HG03558 (cell line): ENCODE data around the gene COX4I1.

Experiments
- ATAC-seq: cut with Tn5 transposase; IDR thresholded peaks from one replicate; pipeline ENCODE4 v1.9.1; 2021; ENCODE audit warnings: moderate number of reproducible peaks; ENCODE audit not compliant: unreplicated experiment; ENCODE audit errors: extremely low read depth

Gene COX4I1

DNA sequence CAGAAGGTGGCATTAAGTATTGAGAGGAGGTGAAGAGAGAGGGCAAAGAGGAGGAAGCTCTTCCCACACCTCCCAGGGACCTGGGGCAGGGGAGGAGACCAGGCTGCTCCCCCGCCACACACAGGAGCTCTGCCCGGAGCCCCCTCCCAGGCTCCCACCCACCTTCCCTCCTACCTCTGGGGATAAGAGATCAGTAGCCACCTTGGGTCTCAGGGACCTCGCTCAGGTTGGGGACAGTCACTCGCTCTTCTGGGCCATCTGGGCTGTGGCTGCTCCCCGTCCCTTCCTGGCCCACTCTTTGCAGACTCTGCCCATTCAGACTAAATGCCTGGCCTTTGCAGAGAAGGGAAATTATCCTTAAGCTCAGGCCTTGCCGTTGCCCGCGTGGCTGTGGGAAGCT, 33.7 kb upstream of the COX4I1 start:
- no peak for ATAC-seq

DNA sequence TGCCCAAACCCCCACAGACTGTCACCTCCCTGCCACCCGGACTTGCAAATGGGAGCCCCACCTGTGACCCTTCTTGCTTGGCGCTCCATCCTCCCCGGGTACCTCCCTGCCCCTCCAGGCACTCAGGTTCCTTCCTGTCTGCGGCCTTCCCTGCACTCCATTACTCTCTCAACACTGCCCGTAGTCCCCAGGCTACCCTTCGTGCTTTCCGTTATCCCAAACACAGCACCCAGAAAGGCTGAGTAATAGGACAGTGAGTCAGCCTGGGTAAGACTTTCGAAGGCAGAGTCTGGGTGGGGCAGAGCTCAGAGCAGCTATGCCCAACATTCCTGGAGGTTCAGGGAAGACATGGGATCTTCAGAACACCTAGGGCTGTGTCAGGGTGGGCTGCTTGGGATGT, 32.0 kb upstream of the COX4I1 start:
- no peak for ATAC-seq

DNA sequence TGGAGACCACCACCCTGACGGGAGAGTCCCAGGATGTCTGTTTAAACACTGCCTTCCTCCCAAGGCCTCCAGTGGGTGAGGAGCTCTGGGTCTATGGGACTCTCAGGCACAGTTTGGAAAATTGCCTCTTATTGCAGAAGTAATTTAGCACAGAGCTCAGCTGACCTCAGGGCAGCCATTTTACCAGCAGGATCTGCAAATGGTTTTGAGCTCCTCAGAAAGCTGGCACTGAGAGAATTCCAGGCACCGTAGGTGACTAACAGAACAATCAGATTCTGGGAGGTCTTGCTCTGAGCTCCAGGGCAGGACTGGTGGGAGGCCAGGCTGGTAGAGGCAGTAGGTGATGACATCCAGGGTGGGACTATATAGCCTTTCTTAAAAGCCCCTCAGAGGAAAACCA, 31.3 kb upstream of the COX4I1 start:
- ATAC-seq, result no peak

DNA sequence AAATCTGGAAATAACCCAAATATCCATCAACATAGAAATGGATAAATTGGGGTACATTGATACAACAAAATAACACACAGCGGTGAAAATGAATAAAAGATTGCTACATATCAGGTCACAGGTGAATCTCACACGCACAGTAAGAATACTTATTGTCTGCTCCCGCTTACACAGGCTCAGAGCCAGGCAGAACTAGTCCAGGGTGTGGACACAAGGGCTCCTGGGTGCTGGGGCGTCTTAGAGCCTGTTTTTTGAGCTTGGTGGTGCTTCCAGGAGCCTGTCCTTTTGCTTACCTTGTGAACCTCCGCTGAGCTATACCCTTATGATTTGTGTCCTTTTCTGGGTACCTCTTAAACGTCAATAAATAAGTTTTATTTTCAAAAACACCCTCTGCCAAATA, 28.8 kb upstream of the COX4I1 start:
- ATAC-seq, result no peak

DNA sequence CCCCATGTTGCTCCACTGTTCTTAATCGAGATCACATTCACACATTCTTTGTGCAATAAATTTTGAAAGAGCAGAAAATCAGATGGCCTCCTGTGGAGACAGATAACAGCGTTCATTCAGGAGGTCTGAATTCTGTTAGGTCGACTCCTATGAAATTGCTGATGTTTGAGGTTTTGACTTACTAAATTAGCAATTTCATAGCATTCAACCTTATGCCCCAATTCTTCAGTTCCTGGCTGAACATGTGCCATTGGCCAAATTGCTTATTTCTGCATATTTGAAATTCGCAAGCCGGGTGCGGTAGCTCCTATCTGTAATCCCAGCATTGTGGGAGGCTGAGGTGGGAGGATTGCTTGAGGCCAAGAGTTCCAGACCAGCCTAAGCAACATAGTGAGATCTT, 26.5 kb upstream of the COX4I1 start:
- no peak for ATAC-seq

DNA sequence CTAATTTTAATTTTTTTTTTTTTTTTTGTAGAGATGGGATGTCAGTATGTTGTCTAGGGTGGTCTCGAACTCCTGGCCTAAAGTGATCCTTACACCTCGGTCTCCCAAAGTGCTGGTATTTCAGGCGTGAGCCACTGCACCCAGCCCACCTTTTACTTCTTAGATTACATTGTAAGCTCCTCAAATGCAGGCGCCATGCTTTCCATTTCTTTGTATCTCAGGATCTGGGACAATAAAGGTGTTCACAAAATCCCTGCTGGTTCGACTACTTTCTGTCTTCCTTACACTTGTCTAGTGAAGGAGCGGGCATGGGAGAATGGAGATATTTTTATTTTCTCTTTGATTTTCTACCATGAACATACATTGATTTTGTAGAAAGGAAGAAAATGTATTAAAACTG, 25.4 kb upstream of the COX4I1 start:
- ATAC-seq, result no peak

DNA sequence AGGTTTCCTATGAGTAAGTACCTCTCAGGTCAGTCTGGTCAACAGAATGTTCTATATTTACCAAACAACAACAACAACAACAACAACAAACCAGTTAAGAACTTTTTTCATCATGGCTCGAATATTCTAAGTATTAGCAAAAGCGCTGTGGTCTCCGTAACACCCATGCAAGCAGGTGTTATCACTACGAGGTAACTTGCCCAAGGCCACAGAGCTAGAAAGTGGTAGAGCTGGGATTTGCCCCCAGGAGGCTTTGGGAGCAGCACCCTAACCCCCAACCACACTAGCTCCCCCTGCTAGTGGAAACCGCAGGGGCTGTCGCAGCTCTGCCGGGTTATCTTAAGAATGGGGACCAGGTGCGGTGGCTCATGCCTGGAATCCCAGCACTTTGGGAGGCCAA, 24.7 kb upstream of the COX4I1 start:
- no peak for ATAC-seq

DNA sequence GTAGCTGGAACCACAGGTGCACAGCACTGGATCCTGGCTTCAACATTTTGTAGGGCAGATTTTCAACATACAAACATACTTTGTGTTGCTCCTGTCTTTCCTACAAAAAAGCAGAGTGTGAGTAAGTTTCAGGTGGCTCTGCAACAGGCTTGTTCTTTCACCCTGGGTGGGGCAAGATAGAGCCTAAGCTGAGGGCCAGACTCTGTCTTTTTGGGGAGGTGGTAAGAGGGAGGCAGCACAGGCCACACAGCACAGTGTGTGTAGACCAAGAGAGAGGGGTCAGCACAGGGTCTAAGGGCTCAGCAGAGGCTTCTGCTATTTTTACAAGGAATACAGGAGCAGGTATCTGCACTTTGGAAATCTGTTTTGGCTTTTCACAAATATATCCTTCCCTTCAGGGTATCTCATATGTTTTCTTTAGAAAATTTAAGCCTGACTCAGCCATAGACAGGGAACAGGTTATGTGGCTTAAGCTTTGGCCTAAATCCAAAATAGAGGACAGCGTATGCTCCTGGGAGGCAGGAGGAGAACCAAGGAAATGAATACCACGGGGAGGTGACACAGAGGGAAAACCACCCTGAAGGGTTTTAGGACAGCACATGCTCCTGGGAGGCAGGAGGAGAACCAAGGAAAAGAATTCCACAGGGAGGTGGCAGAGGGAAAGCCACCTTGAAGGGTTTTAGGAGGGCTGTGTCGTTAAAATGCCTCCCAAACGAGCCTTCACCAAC, 21.7 kb upstream of the COX4I1 start:
- ATAC-seq, result no peak

DNA sequence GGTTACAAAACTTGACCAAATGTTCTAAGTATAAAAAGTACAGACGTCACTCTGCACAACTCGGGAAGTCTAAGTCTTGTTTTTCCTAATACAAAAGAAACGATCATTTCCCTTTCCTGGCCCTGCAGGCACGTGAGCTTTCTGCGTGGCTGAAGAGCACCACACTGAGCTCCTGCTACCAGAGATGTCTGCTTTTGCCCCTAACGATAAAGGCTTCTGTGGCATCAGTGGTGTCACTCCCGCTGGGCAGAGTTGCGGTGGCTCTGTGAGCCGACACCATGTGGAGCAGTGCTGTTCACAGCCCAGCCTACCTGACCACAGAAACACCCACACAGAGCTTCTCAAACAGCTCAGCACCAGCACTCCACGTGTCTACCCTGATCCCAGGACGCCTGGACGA, 20.6 kb upstream of the COX4I1 start:
- no peak for ATAC-seq

DNA sequence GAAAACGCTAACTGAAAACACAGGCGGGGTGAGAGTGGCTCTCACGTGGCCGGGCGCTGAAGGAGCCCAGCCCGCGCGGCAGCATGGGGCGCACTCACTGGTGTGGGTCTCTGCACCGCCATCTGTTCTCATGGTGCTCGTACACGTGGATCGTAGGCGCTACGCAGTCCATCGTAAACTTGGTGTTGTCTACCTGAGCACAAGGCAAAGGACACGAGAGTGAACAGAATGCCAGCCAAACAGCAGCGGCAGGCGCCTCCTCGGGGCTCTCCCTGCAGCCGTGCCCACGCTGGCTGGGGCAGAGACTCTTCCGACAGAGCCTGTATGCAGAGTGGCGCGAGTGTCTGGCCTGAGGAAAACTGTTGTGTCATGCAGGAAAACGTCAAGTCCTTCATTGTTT, 19.2 kb upstream of the COX4I1 start:
- ATAC-seq, result no peak

DNA sequence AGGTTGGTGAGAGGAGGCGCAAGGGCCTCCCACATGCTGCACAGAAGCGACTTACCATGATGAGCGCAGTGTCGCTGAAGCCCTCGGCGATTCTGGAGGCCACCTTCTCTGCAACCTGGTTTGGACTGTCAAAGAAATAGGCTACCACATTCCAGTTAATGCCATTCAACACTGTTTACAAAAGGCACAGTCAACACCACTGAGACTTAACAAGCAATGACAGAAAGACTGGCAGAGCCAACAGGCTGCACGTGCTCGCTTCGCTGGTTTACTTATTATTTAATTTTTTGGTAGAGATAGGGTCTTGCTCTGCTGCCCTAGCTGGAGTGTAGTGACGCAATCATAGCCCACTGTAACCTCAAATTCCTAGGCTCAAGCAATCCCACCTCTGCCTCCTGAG, 18.3 kb upstream of the COX4I1 start:
- no peak for ATAC-seq

DNA sequence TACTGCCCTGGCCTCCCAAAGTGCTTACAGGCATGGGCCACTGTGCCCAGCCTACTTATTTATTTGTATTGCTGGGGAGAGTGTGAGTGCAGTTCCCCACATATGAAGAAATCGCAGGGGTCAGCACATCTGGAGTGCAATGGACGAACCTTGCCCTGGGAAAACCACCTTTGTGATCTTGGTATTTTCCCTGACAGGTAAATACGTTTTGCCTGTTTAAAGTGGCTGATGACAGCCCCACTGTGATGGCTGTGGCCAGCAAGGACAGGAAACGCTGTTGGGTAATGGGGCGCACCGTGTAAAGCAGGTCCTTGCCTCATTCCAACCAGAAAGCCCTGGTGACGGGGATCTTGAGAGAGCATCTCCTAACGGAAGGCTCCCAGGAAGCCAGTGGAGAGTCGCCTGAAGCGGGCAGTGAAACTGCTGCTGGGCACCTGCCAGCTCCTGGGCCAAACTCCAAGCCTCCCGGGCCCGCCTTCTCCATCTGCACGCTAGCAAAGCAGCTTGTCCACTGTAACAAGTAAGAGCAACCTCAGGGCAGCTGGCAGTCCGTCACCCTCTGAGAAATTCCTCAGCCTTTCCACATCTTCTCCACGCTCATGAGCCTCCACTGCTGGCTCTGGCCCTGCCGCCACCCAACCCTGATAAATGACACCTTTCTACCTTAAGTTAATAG, 17.7 kb upstream of the COX4I1 start:
- ATAC-seq, result no peak

DNA sequence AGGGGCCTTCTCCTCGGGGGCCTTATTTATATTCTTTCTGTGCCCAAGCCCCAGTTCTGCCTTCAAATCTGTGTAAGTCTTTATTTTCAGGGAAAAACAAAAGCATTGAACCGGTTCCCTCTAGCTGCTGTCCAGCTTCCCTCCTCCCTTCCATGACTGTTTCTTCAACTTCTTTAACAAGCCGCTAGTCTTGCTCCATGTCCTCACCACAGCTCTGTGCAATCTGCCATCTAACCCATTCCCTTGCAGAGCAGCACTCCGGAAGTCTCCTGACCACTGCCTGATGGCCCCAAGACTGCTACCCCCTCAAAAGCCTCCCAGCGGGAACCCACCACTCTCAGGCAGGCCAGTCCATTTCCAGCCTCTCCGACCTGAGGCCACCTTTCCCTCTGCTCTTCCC, 17.0 kb upstream of the COX4I1 start:
- no peak for ATAC-seq

DNA sequence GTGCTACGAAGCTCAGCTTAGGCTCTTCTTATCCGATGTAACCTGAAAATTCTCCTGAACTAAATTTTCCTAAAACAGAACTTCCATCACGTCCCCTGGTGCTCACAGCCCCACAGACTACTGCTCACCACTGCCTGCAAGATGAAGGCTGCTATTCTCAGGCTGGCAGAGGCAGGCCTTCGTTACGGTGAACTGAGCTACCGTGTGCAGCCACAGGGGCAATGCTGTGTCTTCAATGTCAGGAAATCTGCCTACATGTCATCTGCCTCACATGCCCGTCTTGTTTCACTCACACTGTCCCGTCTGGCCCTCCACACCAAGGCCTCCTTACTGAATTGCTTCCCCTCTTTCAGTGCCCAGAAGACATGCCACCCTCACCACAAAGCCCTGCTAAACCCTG, 16.1 kb upstream of the COX4I1 start:
- no peak for ATAC-seq

DNA sequence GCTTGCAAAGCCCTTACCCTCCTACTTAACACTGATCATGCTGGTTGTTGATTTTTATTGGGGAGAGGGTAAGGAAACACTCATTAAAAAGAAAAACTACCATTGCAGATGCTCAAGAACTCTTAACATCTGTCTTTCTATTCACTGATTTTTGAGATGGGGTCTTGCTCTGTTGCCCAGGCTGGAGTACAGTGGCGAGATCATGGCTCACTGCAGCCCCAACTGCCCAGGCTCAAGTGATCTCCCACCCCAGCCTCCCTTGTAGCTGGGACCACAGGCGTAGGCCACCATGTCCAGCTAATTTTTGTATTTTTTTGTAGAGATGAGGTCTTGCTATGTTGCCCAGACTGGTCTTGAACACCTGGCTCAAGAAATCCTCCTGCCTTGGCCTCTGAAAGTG, 14.7 kb upstream of the COX4I1 start:
- no peak for ATAC-seq

DNA sequence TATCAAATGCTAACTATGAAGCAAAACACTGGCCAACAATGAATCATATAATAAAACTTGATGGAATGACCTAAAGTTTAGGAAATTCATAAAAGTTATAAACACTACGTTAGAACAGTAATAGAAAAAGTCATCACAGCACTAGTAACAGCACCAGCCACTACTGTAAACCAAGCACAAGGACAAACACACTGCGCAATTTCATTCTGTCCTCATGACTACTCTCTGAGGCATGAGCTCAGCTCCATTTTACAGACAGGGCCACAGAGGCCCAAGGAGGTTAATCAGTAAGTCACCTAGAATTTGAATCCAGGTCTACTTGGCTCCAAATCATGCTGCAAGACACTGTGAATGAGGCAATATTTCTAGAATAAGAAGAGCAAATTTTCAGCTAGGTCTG, 13.6 kb upstream of the COX4I1 start:
- ATAC-seq, result no peak

DNA sequence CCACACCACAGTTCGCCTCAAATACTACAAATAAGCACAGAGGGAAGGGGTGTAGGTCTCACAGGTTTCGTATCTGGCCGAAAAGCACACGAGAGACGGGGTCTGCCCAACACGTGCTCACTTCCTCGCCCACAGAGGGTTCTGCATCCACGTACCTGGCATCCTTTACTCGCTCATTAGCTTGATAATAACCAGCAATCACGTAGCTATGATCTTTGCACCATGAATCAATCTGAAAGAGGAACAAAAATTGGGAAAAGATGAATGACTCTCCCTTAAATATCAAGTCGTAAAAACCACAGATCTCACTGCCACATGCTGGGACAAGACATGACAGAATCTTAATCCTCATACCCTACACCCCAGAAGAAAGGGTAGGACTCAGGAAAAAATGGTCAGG, 10.7 kb upstream of the COX4I1 start:
- no peak for ATAC-seq

DNA sequence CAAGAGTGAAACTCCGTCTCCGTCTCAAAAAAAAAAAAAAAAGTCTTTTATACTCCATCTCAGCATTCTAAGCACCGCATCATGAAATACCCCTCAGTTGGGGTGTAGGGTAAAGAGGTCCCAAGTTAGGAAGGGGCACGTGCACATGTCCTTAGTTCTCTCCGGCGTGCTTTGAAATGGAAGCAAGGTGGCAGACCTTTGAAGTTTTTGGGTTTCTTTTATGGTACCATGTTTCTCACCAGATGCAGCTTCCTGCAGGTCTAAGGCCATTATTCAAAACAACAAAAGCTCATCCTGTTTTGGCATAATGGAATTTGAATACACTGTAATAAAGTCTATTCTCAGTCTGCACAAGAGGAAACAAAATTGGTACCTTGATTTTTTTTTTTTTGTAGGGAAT, 9.7 kb upstream of the COX4I1 start:
- no peak for ATAC-seq

DNA sequence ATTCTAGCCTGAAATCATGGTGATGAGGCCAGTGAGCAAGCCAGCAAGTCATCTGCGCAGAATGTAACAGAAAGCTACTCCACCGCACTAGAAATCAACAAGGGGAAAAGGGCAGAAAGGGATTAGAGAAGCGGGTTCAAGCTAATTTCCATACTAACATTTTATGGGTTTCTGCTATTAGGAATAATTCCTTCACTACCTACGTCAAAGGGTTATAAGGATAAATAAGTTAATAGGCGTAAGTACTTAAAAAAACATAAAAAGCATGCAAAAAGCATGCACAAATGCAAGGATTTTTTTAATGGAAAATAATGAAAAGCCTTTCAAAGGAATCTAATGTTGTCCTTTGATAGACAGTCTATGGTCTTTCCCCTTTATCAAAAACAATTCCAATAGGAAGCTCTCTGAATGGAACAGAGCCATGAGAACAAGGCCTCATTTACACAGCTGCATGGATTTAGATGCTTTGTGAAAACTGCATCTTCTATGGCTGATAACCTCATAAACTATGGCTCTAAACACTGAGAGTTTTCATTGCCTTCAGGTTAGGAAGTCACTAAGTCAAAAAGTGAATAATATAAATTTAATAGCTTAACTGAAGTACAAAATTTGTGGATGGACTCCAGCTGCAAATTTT, 5.7 kb upstream of the COX4I1 start:
- no peak for ATAC-seq

DNA sequence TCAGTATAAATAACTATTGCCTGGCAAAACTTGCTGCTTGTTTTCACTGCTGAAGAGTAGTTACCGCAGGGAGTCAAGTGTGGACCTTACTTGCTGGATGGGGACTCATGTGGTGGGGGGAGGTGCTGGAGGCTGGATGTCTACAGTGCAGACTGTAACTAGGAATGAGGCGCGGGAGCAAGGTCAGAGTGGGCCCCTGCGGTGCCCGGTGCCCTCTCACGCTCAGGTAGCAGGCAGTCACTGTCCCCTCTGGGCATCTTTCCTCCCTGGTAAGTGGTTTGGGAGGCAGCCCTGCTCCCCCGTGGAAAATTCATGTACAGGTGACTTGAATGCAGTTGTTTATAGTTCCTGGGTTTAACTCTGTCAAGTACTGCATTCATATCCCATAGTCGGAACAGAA, 4.8 kb upstream of the COX4I1 start:
- no peak for ATAC-seq

DNA sequence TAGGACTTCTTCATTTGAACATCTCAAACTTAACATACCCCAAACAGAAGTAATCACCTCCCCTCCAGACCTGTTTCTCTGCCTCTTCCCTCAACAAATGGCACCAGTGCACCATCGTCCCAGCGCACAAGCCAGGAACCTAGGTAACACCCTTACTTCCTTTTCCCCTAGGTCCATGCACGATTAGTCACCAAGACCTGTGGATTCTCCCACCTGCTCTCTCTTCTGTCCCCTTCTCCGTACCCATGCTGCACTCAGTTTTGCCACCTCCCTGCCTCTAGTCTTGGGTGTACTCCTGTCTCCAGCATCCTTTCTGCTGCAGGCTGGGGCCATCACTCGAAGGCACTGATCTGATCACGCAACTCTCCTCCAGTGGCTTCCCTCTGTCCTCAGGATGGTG, 3.3 kb upstream of the COX4I1 start:
- no peak for ATAC-seq

DNA sequence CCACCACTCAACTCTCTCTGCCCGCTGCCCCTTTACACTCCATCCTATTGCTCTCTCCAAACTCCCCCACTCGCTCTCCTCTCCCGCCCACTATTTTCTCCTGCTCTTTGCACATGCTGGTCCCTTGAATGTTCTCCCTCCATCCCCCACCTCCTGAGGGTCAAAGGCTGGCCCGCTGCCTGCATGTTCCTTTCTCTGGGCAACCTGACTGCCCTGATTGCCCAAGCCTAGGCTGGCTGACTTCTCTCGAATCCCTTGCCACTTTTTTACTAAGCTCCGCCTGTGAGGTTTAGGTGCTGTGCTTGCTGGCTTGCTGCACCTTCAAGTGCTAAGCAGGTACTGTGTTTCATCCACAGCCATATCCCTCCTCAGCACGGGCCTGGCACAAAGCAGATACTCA, 2.9 kb upstream of the COX4I1 start:
- no peak for ATAC-seq
